Suprapubic skin (tissue), 3 donors: Measurements from ENCODE around the gene LRRC27.

ENCODE experiments used
- CTCF ChIP-seq, 2 donors: fragments of 200-600 bp in 1 of 2; fragments of 450-650 bp in 1 of 2; sonication (generic) in 1 of 2; IDR thresholded peaks; one replicate each; pipeline ENCODE4 v1.5.1; 2016 to 2019; ENCODE audit warnings: antibody characterized with exemption in 2 of 2, mild to moderate bottlenecking in 1 of 2, moderate library complexity in 1 of 2
- EP300 ChIP-seq: sonication (generic); formaldehyde crosslinking; IDR thresholded peaks from one replicate; pipeline ENCODE4 v1.6.1; 2017; ENCODE audit warnings: antibody characterized with exemption
- POLR2A ChIP-seq, 2 donors: fragments of 450-650 bp; IDR thresholded peaks; one replicate each; pipeline ENCODE4 v1.6.1; 2017; ENCODE audit warnings: antibody characterized with exemption in 2 of 2, mild to moderate bottlenecking in 2 of 2, moderate library complexity in 2 of 2

GRCh38 chr10:132387764-132388210 lies 55.8 kb downstream of the LRRC27 start:
- no peak for TF ChIP-seq POLR2A (IDR thresholded peaks at IDR 0.05)
- TF ChIP-seq CTCF (IDR thresholded peaks at IDR 0.05), result peak; percentile 49 to 72
- no peak for TF ChIP-seq EP300
